ENCODE results near the gene CDH20. TPM values are rescaled to one million over a fixed set of nuclear protein-coding genes. Genes with fewer than 3 reads are reported as not detected.
"Not testable (repeated sequence)": the region's sequence is repeated elsewhere in the genome, so short reads cannot be mapped to it uniquely, and the experiment has no call there.

Gene CDH20
- total RNA-seq, 4 donors from 2014 or later = 5.9 TPM; not detected in 3

GRCh38 chr18:61360404-61361383 lies 27.5 kb downstream of the CDH20 start:
- no peak for TF ChIP-seq POLR2A (IDR thresholded peaks at IDR 0.05)
- TF ChIP-seq, protein P1, sequence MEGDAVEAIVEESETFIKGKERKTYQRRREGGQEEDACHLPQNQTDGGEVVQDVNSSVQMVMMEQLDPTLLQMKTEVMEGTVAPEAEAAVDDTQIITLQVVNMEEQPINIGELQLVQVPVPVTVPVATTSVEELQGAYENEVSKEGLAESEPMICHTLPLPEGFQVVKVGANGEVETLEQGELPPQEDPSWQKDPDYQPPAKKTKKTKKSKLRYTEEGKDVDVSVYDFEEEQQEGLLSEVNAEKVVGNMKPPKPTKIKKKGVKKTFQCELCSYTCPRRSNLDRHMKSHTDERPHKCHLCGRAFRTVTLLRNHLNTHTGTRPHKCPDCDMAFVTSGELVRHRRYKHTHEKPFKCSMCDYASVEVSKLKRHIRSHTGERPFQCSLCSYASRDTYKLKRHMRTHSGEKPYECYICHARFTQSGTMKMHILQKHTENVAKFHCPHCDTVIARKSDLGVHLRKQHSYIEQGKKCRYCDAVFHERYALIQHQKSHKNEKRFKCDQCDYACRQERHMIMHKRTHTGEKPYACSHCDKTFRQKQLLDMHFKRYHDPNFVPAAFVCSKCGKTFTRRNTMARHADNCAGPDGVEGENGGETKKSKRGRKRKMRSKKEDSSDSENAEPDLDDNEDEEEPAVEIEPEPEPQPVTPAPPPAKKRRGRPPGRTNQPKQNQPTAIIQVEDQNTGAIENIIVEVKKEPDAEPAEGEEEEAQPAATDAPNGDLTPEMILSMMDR (IDR thresholded peaks at IDR 0.05) = no peak
- Histone ChIP-seq H3K9me3 (no peaks in the 10 kb centered on the region), H3K4me1 (no peaks in the 10 kb centered on the region), H3K36me3 (no peaks in the 10 kb centered on the region), H3K27ac (no peak overlapping the region), H3K4me3 (no peak overlapping the region), H3K27me3 (no peaks in the 10 kb centered on the region)
- DNase-seq = no peak
- intact Hi-C loops (cut with DNase I; ENCODE audit: low total_unique reads) = no loop called here

GRCh38 chr18:61362511-61362910 lies 29.3 kb downstream of the CDH20 start:
- Histone ChIP-seq H3K9me3 (no peaks in the 10 kb centered on the region), H3K27me3 (no peaks in the 10 kb centered on the region)

DNA sequence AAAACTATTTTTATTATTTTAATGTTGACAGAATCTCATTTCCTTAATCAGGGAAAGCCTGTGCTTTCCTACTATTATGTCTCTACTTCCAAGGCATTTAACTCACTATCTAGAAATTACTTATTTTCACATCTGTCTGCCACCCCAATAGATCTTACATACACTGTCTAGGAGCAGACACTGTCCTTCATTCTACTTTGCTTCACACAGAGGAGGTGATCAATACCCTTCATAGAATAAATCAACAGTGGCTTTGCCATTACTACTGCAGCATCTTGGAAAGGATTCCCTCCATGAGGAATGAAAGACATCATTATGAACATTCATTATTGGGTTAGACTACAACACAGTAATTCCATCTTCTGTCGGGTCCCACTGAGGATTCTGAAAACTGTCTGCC lies 31.7 kb downstream of the CDH20 start:
- H3K27ac ChIP-seq = no peak overlapping the region
- H3K4me3 ChIP-seq = no peak overlapping the region
- no peaks in the 10 kb centered on the region for H3K4me1 ChIP-seq
- TF ChIP-seq, protein P1 (IDR thresholded peaks at IDR 0.05) = no peak
- no peak for TF ChIP-seq POLR2A (IDR thresholded peaks at IDR 0.05)
- H3K36me3 ChIP-seq = no peaks in the 10 kb centered on the region
- DNase-seq = no peak
- intact Hi-C loops (cut with DNase I; ENCODE audit: low total_unique reads) = no loop called here
- H3K27me3 ChIP-seq = no peaks in the 10 kb centered on the region
- no peaks in the 10 kb centered on the region for H3K9me3 ChIP-seq

More at GRCh38 chr18:61362511-61362910, 29.3 kb downstream of the CDH20 start:
- no peak overlapping the region for H3K4me3 ChIP-seq
- no peaks in the 10 kb centered on the region for H3K4me1 ChIP-seq
- H3K36me3 ChIP-seq = no peaks in the 10 kb centered on the region
- H3K27ac ChIP-seq = no peak overlapping the region
- DNase-seq = no peak
- intact Hi-C loops (cut with DNase I; ENCODE audit: low total_unique reads) = no loop called here
- TF ChIP-seq, protein P1 (IDR thresholded peaks at IDR 0.05) = no peak
- TF ChIP-seq POLR2A (IDR thresholded peaks at IDR 0.05) = no peak

- intact Hi-C loops (cut with DNase I; ENCODE audit: low total_unique reads) = no loop called here
- no peaks in the 10 kb centered on the region for H3K36me3 ChIP-seq
- no peak overlapping the region for H3K27ac ChIP-seq
- no peaks in the 10 kb centered on the region for H3K27me3 ChIP-seq
- no peak for TF ChIP-seq POLR2A (IDR thresholded peaks at IDR 0.05)
- TF ChIP-seq, protein P1 (IDR thresholded peaks at IDR 0.05) = no peak
- H3K9me3 ChIP-seq = no peaks in the 10 kb centered on the region
- no peak for DNase-seq
- H3K4me3 ChIP-seq = no peak overlapping the region
- H3K4me1 ChIP-seq = no peaks in the 10 kb centered on the region
These were observed 34.8 kb downstream of the CDH20 start for GRCh38 chr18:61368001-61368400.

DNA sequence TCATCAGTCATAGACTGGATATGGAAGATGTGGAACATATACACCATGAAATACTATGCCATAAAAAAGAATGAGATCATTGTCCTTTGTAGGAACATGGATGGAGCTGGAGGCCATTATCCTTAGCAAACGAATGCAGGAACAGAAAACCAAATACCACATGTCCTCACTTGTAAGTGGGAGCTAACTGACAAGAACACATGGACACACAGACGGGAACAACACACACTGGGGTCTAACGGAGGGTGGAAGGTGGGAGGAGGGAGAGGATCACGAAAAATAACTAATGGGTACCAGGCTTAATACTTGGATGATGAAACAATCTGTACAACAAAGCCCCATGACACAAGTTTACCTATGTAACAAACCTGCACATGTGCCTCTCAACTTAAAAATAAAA lies 36.4 kb downstream of the CDH20 start:
- H3K27me3 ChIP-seq; H3K4me3 ChIP-seq; H3K9me3 ChIP-seq; H3K4me1 ChIP-seq; DNase-seq; intact Hi-C loops (cut with DNase I; ENCODE audit: low total_unique reads); H3K36me3 ChIP-seq; H3K27ac ChIP-seq: not testable (repeated sequence)

Data from uterus (tissue), 4 donors.